K562 (cell line): ENCODE data around the gene RNF26. TPM values are rescaled to one million over a fixed set of nuclear protein-coding genes. Genes with fewer than 3 reads are reported as not detected.

Source experiments
- ATAC-seq: fragments of 200-7000 bp; cut with Tn5 transposase; 3 replicates; pipeline ENCODE4 v1.9.1; 2020; ENCODE audit warnings: moderate library complexity
- BruUV-seq: library from RNA; stranded (reverse); fragments of 400-500 nt; replicated peaks from 2 replicates; lab custom pipeline; 2021; lab: Mats Ljungman, UMichigan
- CTCF ChIA-PET: fragments of 300-600 bp; formaldehyde crosslinking; extraction: SDS; loops from one replicate; lab custom pipeline; 2021; ENCODE audit warnings: low intra/inter-chr PET ratio; lab: Yijun Ruan, JAX
- POLR2A ChIA-PET: fragments of 300-600, 350-650 bp; sonication (Branson Sonifier 250); formaldehyde crosslinking; extraction: SDS; loops from one replicate; lab custom pipeline; 2021; ENCODE audit warnings: antibody characterized with exemption, inconsistent platforms; lab: Yijun Ruan, JAX
- DNase-seq, 4 experiments: peaks; one replicate each; pipeline versions ENCODE4 v3.0.0 to v3.0.0-alpha.2; 2011 to 2018; ENCODE audit warnings: low spot score in 3 of 4, mixed read lengths in 3 of 4; ENCODE audit errors: extremely low read depth in 1 of 4
- FAIRE-seq: peaks from 2 replicates; lab custom pipeline; 2011; peaks lifted over from hg19 to GRCh38; lab: Jason Lieb, UNC
- H2AFZ ChIP-seq: 2 replicates; pipeline ENCODE4 v1.6.0; 2011; ENCODE audit warnings: low read depth, low read length, control low read depth, inconsistent platforms
- H3K27ac ChIP-seq: fragments of 200-600 bp; 3 replicates; pipeline ENCODE4 v1.8.0; 2011; ENCODE audit warnings: low read depth, mild to moderate bottlenecking, control low read depth, inconsistent platforms, low read length, moderate library complexity, mixed read lengths; ENCODE audit errors: extremely low read depth
- H3K27me3 ChIP-seq, 2 experiments: fragments of 300-600 bp in 1 of 2; 2 replicates in 1 of 2; 3 replicates in 1 of 2; pipeline versions ENCODE4 v1.6.0 to v1.8.0; 2011; ENCODE audit warnings: inconsistent platforms in 2 of 2, low read length in 2 of 2, mild to moderate bottlenecking in 1 of 2, mixed read lengths in 1 of 2, moderate library complexity in 1 of 2; ENCODE audit not compliant: control insufficient read depth in 2 of 2, insufficient read depth in 2 of 2
- H3K36me3 ChIP-seq: fragments of 300-600 bp; 3 replicates; pipeline ENCODE4 v1.8.0; 2011; ENCODE audit warnings: mild to moderate bottlenecking, low read length, inconsistent platforms; ENCODE audit not compliant: control insufficient read depth, insufficient read depth
- H3K4me1 ChIP-seq, 2 experiments: fragments of 200-600 bp in 1 of 2; replicated peaks in 1 of 2; 2 replicates in 1 of 2; 3 replicates in 1 of 2; pipeline versions ENCODE4 v1.5.1 to v1.8.0; 2011; ENCODE audit warnings: inconsistent platforms in 2 of 2, low read length in 2 of 2, mild to moderate bottlenecking in 1 of 2, mixed read lengths in 1 of 2, moderate library complexity in 1 of 2; ENCODE audit not compliant: control insufficient read depth in 2 of 2, insufficient read depth in 2 of 2
- H3K4me2 ChIP-seq: 2 replicates; pipeline ENCODE4 v1.6.1; 2011; ENCODE audit warnings: low read length, control low read depth, inconsistent platforms, mixed read lengths; ENCODE audit not compliant: insufficient read depth
- H3K4me3 ChIP-seq: fragments of 200-600 bp; sonication (generic), shearing (Covaris generic); 2 replicates; pipeline ENCODE4 v1.5.1; 2016; ENCODE audit warnings: control low read depth, inconsistent platforms
- H3K79me2 ChIP-seq: fragments of 200-600 bp; 3 replicates; pipeline ENCODE4 v1.8.0; 2011; ENCODE audit warnings: low read length, inconsistent platforms; ENCODE audit not compliant: control insufficient read depth, insufficient read depth
- H3K9ac ChIP-seq, 2 experiments: 2 replicates each; pipeline versions ENCODE4 v1.6.0 to v1.6.1; 2011; ENCODE audit warnings: low read depth in 2 of 2, low read length in 2 of 2, control low read depth in 1 of 2, inconsistent platforms in 1 of 2, mild to moderate bottlenecking in 1 of 2, mixed read lengths in 1 of 2; ENCODE audit not compliant: insufficient read depth in 1 of 2
- H3K9me1 ChIP-seq: one replicate; pipeline ENCODE4 v1.6.0; 2011; ENCODE audit warnings: inconsistent platforms, mild to moderate bottlenecking, low read length, moderate library complexity; ENCODE audit not compliant: control insufficient read depth, insufficient read depth
- H3K9me3 ChIP-seq: replicated peaks from 2 replicates; pipeline ENCODE4 v1.5.1; 2011; ENCODE audit warnings: low read depth, low read length, inconsistent platforms; ENCODE audit not compliant: control insufficient read depth, insufficient read depth
- H4K20me1 ChIP-seq: replicated peaks from 2 replicates; pipeline ENCODE4 v1.6.1; 2011; ENCODE audit warnings: low read length, inconsistent platforms, mixed read lengths; ENCODE audit not compliant: control insufficient read depth, insufficient read depth
- BHLHE40 ChIP-seq: IDR thresholded peaks from 2 replicates; pipeline ENCODE4 v1.6.1; 2011; ENCODE audit warnings: low read length, improper control_type of control experiment
- BRD4 ChIP-seq: fragments of 200-600 bp; sonication (generic); IDR thresholded peaks from 2 replicates; pipeline ENCODE4 v1.6.1; 2017; ENCODE audit warnings: inconsistent platforms
- CREB5 ChIP-seq: fragments of 250-450 bp; sonication (Bioruptor Pico); IDR thresholded peaks from 2 replicates; pipeline ENCODE4 v1.5.0; 2020; ENCODE audit warnings: mild to moderate bottlenecking
- DDX20 ChIP-seq: fragments of 450-650 bp; IDR thresholded peaks from 2 replicates; pipeline ENCODE4 v1.6.1; 2016; ENCODE audit warnings: missing genetic modification characterization, low read depth, mild to moderate bottlenecking, missing compliant biosample characterization, moderate library complexity
- ERF ChIP-seq: fragments of 450-650 bp; formaldehyde crosslinking; IDR thresholded peaks from 2 replicates; pipeline ENCODE4 v1.4.0; 2020; ENCODE audit warnings: mild to moderate bottlenecking, mixed read lengths
- NFXL1 ChIP-seq: fragments of 450-650 bp; formaldehyde crosslinking; IDR thresholded peaks from 2 replicates; pipeline ENCODE4 v1.4.0; 2021; ENCODE audit warnings: mild to moderate bottlenecking
- PBX2 ChIP-seq, 2 experiments: IDR thresholded peaks in 1 of 2; conservative IDR thresholded peaks in 1 of 2; 2 replicates each; pipeline ENCODE4 v1.6.1; 2016; ENCODE audit warnings: low read depth in 2 of 2, mild to moderate bottlenecking in 1 of 2, missing compliant biosample characterization in 1 of 2, missing genetic modification characterization in 1 of 2, moderate library complexity in 1 of 2
- PYGO2 ChIP-seq: fragments of 450-650 bp; IDR thresholded peaks from 2 replicates; pipeline ENCODE4 v1.6.1; 2016; ENCODE audit warnings: mild to moderate bottlenecking, missing genetic modification characterization, moderate library complexity, missing compliant biosample characterization
- SREBF1 ChIP-seq: fragments of 150-350 bp; IDR thresholded peaks from 2 replicates; pipeline ENCODE4 v1.6.1; 2014; ENCODE audit warnings: antibody characterized with exemption, low read depth, low read length, borderline replicate concordance
- SRSF3 ChIP-seq: fragments of 200-400 bp; formaldehyde crosslinking; IDR thresholded peaks from 2 replicates; pipeline ENCODE4 v1.6.1; 2016; ENCODE audit warnings: mild to moderate bottlenecking, low read length, moderate library complexity; ENCODE audit not compliant: insufficient read depth
- ZFP1 ChIP-seq: fragments of 450-650 bp; formaldehyde crosslinking; IDR thresholded peaks from 2 replicates; pipeline ENCODE4 v1.4.0; 2020; ENCODE audit warnings: mild to moderate bottlenecking, mixed read lengths
- ZFX ChIP-seq: sonication (generic); formaldehyde crosslinking; IDR thresholded peaks from 2 replicates; pipeline ENCODE4 v1.8.0; 2022; ENCODE audit warnings: mild to moderate bottlenecking, missing genetic modification reagents, moderate library complexity
- ZNF184 ChIP-seq: sonication (generic); formaldehyde crosslinking; IDR thresholded peaks from 2 replicates; pipeline ENCODE4 v1.5.0; 2020; ENCODE audit warnings: missing genetic modification reagents
- ZNF655 ChIP-seq: fragments of 250-450 bp; sonication (Bioruptor Pico); IDR thresholded peaks from 2 replicates; pipeline ENCODE4 v1.5.0; 2021
- ZNF830 ChIP-seq: fragments of 250-450 bp; sonication (Bioruptor Pico); IDR thresholded peaks from 2 replicates; pipeline ENCODE4 v1.5.0; 2021; ENCODE audit warnings: mild to moderate bottlenecking
- WGBS: fragments of 100-300 bp; shearing (Covaris generic); methylation state at CpG from one replicate; pipeline ENCODE4 v1.1.6; 2016; ENCODE audit warnings: low coverage, mixed read lengths; ENCODE audit not compliant: insufficient coverage; ENCODE audit errors: missing lambda C conversion rate; 5-methylcytosine and 5-hydroxymethylcytosine counted together
- in situ Hi-C: fragments of 300-500 bp; cut with MboI; formaldehyde crosslinking; loops from 4 replicates; pipeline ENCODE4 v1.15.0; 2018; ENCODE audit warnings: inconsistent platforms, mixed read lengths
- intact Hi-C: fragments of 100-400 bp; cut with micrococcal nuclease; formaldehyde crosslinking; loops from 2 replicates; pipeline ENCODE4 v1.14.2; 2022
- polyA plus RNA-seq, 8 experiments: library from polyadenylated mRNA; depleted of rRNA in 4 of 8; stranded (reverse) in 5 of 8; unstranded in 3 of 8; fragments of >200 nt; fragmentation: Nextera tagmentation in 2 of 8; fragmentation: Illumina TruSeq in 1 of 8; extraction: Ambion mirVana in 2 of 8; extraction: Trizol in 1 of 8; gene quantifications; 2 replicates each; pipeline versions ENCODE4 v1.2.1 to v1.2.3, GENCODE V29; 2011 to 2014; ENCODE audit warnings: inconsistent platforms in 1 of 8, missing spikeins in 1 of 8
- total RNA-seq, 7 experiments: library from RNA; depleted of rRNA in 6 of 7; stranded (reverse); fragments of >200 nt in 6 of 7; fragmentation: Illumina TruSeq in 2 of 7; extraction: Trizol in 2 of 7; gene quantifications; 2 replicates each; pipeline versions ENCODE4 v1.2.1 to v1.2.3, GENCODE V29; 2011 to 2021; ENCODE audit warnings: low replicate concordance in 1 of 7

The RNF26 gene
- total and polyA plus RNA-seq, 9 of the 15 experiments (the other 6 are each of a cell fraction or from before 2014, with no cell fraction given): 5.3 to 53.6 (median 12.7) TPM

GRCh38 chr11:119318240-119319135 is 15.8 kb upstream of the RNF26 start:
- in situ Hi-C loops: no loop called here
- CTCF ChIA-PET: no interaction called here
- no peak for TF ChIP-seq ZNF655 (CRISPR knock-in tag)
- TF ChIP-seq NFXL1 (CRISPR knock-in tag): no peak
- TF ChIP-seq BRD4: peak; percentile 48; the same call in 1 of the 2 replicates
- TF ChIP-seq ZFP1: no peak
- no peak for TF ChIP-seq DDX20 (tag)
- TF ChIP-seq PYGO2 (tag): no peak; the same call in 1 of the 2 replicates
- TF ChIP-seq CREB5 (CRISPR knock-in tag): no peak
- TF ChIP-seq SREBF1: 0 out of 2 replicates have a peak, but pooled peaks have one; percentile 24
- TF ChIP-seq SRSF3: no peak
- TF ChIP-seq ZNF830 (CRISPR knock-in tag): no peak
- TF ChIP-seq PBX2 (CRISPR knock-in tag; IDR thresholded peaks at IDR 0.05; ENCODE audit: low read depth): no peak
- TF ChIP-seq PBX2 (tag; conservative IDR thresholded peaks at IDR 0.05; ENCODE audit: low read depth): no peak
- no peak for TF ChIP-seq BHLHE40
- no peak for TF ChIP-seq ERF (CRISPR knock-in tag)
- no peak for TF ChIP-seq ZNF184
- no peak for TF ChIP-seq ZFX (CRISPR knock-in tag)

More at GRCh38 chr11:119318240-119319135, 15.8 kb upstream of the RNF26 start:
- Histone ChIP-seq H4K20me1 (0 out of 2 replicates have a peak, but pooled peaks cover 6% of the 10 kb centered on the region), H3K4me3 (peak overlapping the region; percentile 48), H3K9me3 (no peaks in the 10 kb centered on the region), H3K27ac (peak overlapping the region; percentile 93), H3K27me3 (no peaks in the 10 kb centered on the region; a peak in 1 of 5 replicates), H3K4me1 (peaks cover 50 to 82% of the 10 kb centered on the region in 2 experiments), H2AFZ (peak overlapping the region; percentile 65), H3K9me1 (no peaks in the 10 kb centered on the region), H3K9ac (peak overlapping the region; percentile 79 to 91), H3K36me3 (peaks cover 16% of the 10 kb centered on the region; the same call in 2 of the 3 replicates), H3K79me2 (peaks cover 29% of the 10 kb centered on the region; the same call in 2 of the 3 replicates), H3K4me2 (peak overlapping the region; percentile 92)
- intact Hi-C loops: loop anchor here (2.0 to 5.0 kb wide), 2 partner anchors 112 to 406 kb away; partner anchors contain the start of gene CBL
- 10% methylated on average over 20 of the region's 22 CpGs for WGBS
- DNase-seq (peak in 3 of 4 experiments; percentile 49 to 89 (median 81)), ATAC-seq (peak; percentile 61), FAIRE-seq (peak; percentile 91)
- no TSS peak for BruUV-seq
- POLR2A ChIA-PET: interaction anchor here (0.5 to 5.1 kb wide), 9 partner anchors 12 to 224 kb away, joined by 3 to 22 read pairs (median 4); a partner anchor contains a TSS
